HTR-8/SVneo (cell line): ENCODE measurements around the gene HNRNPLL.

Source experiments
- DNase-seq: peaks from one replicate; pipeline ENCODE4 v3.0.0; 2011; ENCODE audit warnings: low spot score, mixed read lengths; ENCODE audit not compliant: insufficient read length
- FAIRE-seq: peaks from 2 replicates; lab custom pipeline; 2011; peaks lifted over from hg19 to GRCh38; lab: Jason Lieb, UNC

HNRNPLL gene

DNA sequence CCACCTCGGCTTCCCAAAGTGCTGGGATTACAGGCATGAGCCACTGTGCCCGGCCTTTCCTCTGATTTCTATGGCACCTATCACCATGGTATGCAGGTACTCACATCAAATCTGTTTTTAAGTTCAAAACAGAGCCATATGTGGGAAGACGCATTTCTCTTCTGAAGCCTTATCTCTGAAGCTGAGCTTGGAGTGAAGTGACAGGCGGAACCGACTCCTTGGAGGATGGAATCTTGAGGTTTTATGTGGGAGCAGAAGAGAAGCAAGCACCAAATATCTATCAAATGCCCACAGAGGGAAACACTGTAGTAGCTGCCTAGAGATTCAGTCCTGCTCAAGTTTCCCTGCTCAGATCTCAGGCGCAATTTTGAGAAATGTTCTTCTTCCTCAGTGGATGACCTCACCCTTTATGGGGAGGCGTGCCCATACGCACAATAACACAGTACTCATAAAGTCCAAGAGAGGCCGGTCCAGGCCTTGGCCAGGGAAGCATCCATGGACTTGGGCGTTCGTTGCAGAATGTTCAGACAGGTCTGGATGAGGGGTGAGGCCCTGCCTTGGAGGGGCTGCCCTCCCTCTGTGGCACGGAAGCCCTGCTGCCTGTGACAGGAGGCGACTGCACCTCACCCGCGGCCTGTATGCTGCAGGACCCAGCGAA is 67.9 kb downstream of the HNRNPLL start:
- FAIRE-seq (no peak), DNase-seq (no peak)

DNA sequence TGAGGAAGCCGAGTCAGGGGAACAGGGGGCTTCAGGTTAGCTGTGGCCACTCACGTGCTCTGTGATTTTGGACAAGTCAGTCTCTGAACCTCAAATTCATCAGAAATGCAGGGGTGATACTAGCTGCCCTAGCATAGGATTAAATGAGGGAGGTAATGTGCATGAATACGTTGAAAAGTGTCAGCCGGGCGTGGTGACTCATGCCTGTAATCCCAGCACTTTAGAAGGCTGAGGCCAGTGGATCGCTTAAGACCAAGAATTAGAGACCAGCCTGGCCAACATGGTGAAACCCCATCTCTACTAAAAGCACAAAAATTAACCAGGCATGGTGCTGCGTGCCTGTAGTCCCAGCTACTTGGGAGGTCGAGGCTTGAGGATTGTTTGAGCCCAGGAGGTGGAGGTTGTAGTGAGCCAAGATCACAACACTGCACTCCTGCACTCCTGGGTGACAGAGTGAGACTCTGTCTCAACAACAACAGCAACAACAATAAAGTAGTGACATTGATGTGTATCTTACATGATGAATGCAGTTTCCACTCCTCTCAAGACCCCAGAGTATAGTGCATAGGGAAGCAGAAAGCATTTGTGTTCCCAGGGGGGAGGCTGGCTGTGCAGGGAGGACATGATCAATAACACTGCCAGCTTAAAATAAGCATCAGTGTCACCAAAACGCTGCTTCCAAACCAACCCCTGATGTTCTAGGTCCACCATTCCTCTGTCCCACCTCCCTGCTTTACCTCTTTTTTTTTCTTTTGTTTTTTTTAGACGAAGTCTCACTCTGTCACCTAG is 68.8 kb downstream of the HNRNPLL start:
- FAIRE-seq = no peak
- DNase-seq = no peak

DNA sequence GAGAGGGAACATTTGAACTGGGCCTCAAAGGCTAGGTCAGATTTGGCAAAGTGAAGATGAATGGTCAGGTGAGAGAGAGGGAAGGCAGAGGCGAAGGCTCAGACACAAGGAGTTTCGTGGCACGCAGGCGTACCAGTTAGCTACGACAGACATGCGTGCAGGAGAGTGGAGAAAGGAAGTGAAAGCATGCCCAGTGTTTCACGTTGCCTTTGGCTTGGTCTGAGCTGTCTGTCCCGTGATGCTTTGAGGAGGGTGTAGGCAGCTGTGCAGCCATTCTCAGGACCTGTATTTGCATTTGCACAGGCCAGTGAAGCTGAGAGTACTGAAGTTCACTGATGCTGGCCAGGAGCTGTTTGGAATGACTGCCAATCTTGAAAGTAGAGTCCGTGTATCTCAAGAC is 69.5 kb downstream of the HNRNPLL start:
- no peak for DNase-seq
- no peak for FAIRE-seq

DNA sequence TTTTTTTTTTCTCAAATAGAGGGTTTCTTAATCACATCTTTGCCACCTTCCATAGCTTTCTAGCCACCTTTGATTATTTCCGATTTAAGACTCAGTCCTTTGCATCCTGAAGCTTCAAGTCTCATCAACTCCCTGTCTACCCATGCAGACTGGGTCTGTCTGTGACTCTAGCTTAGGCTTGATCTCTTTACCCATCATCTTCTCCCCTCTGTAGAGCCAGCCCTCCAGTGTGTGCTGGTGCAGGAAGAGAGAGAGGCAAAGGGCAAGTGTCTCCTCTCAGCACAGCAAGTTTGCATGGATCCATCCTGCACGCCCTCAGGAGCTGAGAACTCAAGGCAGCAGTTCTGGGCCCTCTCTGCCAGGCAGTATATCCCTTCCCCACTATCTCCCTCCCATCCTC is 70.4 kb downstream of the HNRNPLL start:
- FAIRE-seq (no peak), DNase-seq (no peak)

DNA sequence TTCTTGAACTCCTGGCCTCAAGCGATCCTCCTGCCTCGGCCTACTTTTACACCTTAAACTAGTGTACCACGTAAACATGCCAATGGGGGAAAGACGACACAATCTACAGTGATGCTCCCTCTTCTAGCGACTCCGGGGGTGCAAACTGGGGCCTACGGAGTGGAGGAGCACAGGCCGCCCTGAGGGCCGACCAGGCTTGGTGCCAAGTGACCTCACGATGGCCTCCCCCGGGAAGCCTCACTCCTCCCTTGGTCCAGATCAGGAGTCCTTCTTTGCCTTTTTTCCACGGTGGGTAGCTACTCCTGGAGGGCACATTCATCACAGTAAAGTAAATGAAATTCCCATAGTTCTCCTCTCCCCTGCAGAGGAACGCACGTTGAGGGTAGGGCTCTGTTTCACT is 73.5 kb downstream of the HNRNPLL start:
- no peak for DNase-seq
- FAIRE-seq = no peak

DNA sequence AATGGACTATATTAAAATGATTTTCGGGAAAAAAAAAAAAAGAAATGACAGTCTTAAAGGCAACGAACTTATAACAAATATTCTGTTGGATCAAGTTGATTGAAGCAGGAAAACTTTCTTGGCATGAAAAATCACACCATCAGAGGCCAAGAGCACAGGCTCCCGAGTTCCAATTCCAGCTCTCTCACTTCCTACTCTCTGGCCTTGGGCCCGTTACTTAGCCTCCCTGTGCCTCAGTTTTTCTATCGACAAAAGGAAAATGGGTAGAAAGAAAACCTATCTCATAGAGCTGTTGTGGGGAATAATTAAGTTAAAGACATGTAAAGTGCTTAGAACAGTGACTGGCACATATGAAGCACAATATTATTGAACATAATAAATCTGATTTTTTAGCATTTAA is 74.2 kb downstream of the HNRNPLL start:
- FAIRE-seq (no peak), DNase-seq (no peak)

DNA sequence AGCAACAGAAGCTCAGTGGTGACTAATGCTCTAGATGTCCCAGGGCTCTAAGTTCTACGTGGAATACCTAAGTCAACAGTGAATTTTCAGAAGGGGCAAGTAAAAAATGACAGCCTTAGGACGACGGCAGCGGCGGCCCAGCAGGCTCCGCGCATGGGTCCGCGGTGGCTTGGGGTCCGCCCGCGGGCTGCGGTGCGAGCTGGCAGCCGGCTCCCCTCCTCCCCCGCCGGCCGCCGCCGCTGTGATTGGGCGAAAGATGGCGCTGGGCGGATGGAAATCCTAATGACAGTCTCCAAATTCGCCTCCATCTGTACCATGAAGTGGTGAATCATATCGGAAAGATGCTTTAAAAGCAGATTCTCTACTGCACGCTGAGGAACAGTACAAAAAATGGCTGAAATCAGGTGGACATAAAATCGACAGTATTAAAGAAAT is 74.7 kb downstream of the HNRNPLL start:
- DNase-seq = peak; percentile 67
- FAIRE-seq = no peak

DNA sequence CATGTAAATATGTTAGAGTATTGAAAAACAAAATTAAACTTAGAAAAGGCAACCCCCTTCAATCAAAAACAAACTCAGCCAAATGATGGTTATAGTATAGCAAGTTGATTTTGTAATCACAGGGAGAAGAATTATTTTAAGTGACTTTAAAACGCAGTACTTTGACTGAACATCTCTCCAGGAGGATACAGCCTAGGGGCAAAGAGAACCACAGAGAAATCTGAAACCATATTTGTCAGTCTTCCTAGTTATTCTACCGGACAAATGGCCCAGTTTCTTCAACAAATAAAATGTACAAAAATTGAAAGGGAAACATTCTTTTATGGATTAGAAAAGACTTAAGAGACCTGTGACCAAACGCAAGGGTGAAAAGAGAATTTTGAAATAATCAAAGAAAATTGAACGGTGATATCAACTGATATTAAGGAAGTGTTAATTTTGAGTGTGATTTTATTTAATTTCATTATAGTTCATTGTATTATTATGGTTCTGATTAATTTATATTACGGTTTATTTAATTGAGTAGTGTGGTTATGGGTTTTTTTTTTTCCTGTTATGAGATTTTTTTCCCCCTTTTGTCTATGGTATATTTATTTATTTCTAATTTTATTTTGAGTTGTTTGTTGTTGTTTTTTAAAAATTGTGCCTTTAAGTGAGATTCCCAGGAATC is 75.3 kb downstream of the HNRNPLL start:
- DNase-seq (no peak), FAIRE-seq (no peak)

DNA sequence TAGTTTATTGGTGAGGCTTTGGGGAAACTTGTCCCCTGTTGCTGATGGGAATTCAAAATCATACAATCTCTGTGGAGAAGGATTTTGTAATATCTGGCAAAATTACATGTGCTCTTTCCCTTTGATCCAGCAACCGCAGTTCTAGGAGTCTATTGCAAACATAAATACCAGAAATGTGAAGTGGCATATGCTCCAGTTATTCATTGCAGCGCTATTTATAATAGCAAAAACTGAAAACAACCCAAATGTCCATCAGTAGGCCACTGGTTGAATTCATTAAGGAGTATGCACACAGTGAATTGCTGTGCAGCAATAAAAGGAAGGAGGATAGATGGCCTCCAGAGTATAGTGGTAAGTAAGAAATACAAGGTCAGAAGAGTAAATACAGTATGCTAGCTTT is 76.5 kb downstream of the HNRNPLL start:
- FAIRE-seq = no peak
- no peak for DNase-seq

DNA sequence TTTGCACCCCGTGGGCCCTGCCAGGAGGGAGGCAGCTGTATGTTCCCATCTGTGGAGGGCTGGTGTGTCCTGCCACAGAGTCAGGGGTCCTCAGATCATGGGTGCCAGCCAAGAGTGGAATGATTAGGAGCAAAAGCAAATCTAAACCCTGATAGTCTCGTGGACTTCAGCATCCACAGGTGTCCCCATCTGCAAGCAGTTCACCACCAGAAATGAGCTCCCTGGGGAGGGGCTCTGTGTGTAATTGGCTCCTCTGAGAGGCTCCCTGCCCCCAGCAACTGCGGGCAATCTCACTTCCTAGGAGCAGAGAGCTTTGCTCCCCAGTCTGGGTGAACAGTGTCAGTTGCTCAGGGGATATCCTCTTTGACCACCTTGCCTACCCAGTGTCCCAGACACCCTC is 78.1 kb downstream of the HNRNPLL start:
- FAIRE-seq = no peak
- DNase-seq = no peak

DNA sequence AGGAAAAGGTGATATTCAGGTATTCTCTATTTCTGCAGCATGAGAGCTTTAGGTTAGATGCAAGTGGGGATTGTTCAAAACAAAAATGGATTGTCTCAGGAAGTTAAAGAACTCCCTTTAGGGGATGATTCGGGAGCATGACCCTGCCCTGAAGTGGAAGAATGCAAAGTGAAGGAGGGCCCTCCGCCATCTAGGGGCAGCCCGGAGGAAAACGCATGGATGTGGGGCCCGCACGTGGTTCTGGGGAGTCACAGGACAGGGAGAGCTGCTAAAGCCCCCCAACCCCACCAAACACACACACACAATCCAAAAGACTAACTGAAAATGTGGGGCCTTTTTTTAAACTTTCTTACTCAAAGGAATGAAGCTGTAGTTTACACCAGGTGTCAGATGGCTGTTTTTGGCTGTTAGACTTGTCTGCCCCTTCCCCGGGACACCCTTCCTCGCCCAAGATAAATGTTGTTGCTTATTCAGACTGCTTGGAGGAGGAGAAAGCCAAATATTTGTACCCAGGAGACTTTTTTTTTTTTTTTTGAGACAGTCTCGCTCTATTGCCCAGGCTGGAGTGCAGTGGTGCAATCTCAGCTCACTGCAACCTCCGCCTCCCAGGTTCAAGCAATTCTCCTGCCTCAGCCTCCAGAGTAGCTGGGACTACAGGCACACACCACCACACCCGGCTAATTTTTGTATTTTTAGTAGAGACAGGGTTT is 78.8 kb downstream of the HNRNPLL start:
- no peak for DNase-seq

DNA sequence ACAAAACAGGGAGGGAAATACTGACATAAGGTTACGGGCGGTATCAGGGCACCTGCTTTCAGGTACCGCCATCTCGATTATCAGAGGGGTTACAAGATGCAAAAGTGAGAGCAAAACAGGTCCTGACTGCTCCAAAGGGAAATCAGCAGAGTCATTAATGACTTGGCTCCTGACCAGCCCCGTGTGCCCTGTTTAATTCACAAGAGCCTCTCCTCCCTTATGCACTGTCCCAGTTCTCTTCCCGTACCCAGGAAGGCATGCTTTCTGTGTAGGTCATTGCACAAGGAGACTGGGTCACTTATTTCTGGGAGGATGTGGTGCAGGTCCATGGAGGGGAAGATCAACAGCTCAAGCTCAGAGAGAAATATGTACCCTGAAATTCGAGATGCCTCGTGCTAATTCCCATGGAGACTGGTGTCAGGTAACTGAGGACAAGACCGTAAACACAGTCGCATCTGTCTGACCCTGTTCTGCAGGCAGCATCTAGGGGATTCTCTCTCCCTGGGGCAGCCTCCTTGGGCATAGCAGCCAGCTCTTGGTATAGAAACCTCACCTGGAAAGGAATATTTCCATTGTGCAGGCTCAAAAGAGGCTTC is 79.9 kb downstream of the HNRNPLL start:
- FAIRE-seq (no peak), DNase-seq (no peak)

More for the DNA sequence above, 78.8 kb downstream of the HNRNPLL start:
- no peak for FAIRE-seq

DNA sequence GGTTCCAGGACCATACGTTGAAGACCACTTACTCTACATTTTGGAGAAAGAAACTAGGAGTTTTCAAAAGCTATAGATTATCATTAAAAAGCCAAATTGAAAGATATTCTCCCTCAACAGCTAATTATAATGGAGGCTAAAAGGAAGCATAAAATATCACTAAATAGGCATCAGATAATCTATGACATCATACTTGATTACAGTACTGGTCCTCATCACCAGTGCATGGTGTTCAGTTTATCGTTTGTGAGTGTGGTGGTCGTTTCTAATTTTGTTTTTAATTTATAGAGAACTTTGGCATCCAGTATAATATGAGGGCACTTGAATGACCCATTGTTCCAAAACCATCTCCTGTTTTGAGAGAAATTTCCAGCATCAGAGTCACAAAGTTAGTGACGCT is 80.9 kb downstream of the HNRNPLL start:
- FAIRE-seq (no peak), DNase-seq (no peak)

DNA sequence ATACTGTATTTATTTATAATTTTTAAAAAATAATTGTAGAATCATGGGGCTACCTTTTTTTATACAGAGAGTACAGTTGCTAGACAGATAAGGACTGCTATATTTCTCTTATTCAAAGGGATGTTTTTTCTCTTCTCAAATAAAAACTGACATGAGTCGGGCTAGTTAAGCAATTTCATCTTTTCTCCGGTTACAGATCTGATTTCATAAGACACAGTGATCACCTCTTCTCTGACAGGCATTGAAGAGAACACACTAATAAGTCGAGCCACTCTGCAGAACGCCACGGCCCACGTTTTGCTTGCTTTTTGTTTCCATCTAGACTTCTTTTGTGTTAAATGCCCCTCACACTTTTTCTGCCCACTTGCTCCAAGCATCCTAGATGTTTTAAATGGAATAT is 85.4 kb downstream of the HNRNPLL start:
- no peak for DNase-seq
- FAIRE-seq = no peak

DNA sequence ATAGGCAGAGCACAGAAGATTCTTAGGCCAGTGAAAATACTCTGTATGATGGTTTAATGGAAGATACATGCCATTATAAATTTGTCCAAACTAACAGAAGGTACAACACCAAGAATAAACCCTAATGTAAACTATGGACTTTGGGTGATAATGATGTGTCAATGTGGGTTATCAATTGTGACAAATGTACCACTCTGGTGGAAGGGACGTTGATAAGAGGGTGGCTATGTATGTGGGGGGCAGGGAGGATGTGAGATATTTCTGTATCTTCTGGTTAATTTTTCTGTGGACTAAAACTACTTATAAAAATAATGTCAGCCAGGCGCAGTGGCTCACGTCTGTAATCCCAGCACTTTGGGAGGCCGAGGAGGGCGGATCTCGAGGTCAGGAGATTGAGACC is 86.2 kb downstream of the HNRNPLL start:
- no peak for FAIRE-seq
- no peak for DNase-seq

DNA sequence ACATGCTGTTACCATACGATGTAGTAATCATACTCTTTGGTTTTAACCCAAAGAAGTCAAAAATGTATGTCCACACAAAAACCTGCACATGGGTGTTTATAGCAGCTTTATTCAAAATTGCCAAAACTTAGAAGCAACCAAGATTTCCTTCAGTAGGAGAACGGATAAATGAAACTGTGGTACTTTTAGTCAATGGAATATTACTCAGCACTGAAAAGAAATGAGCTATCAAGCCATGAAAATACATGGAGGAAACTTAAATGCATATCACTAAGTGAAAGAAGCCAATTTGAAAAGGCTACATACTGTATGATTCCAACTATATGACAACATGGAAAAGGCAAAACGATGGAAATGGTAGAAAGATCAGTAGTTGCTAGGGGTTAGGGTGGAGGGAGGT is 86.6 kb downstream of the HNRNPLL start:
- FAIRE-seq = no peak

DNA sequence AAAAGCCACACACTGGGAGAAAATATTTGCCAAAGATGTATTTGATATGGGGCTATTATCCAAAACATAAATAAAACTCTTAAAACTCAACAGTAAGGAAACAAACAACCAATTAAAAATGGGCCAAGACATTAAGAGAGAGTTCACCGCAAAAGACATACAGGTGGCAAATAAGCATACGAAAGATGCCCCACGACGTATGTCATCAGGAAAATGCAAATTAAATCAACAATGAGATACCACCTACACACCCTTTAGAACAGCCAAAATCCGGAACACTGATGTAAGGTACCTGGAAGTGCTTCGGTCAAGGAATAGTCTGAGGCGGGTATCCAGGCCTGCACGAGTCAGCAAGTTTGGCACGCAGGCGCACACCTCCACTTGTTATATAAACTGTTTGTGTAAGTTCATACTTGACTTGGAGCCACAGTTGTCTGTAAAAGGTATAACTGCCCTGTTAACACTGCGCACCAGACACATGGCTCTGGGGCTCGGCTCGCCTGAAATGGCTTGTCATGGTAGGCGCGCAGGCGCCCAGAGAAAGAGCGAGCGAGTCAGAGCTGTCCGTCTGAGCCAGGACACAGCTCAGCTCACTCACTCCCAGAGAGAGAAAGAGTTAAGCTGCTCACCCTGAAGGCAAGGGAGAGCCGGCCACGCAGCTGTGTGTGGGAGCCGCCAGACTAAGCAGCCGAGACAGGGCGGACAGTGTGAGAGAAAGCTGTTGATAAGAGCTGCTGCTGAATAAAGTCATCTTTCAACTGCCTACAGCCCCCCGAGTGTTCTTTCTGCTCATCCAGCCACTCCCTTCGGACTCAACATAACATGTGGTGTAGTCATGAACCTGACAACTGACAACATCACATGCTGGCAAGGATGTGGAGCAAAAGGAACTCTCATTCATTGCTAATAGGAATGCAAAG is 87.3 kb downstream of the HNRNPLL start:
- DNase-seq = no peak
- FAIRE-seq = no peak

More for the DNA sequence above, 86.6 kb downstream of the HNRNPLL start:
- no peak for DNase-seq

DNA sequence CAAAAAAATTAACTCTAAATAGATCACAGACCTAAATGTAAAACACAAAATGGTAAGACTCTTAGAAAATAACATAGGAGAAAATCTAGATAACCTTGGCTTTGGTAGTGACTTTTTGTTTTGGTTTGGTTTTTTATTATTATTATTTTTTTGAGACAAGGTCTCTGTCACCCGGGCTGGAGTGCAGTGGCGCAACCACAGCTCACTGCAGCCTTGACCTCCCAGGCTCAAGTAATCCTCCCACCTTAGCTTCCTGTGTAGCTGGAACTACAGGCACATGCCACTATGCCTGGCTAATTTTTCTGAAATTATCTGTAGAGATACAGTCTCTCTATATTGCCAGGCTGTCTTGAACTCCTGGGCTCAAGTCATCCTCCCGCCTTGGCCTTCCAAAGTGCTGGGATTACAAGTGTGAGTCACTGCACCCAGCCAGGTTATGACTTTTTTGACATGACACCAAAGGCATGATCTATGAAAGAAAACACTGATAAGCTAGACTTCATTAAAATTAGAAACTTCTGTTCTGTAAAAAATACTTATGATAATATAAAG is 88.0 kb downstream of the HNRNPLL start:
- FAIRE-seq = no peak
- no peak for DNase-seq

DNA sequence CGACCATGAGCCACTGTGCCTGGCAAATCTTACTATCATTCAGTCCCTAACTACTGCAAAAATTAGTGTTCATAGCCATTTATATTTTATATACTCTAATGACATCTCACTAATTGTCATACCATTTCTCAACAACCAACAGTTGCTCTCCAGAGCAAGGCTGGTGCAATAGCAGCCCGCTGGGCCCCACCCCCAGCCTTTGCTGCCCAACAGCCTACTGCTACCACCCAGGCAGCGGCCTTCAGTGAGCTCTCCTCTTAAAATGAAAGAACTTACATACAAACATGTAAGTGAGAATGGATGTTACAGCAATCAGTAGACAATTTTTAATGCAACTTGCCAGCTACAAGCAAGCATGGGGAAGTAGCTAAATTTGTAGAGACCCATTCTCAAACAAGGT is 90.5 kb downstream of the HNRNPLL start:
- DNase-seq (no peak), FAIRE-seq (no peak)
